Renal pelvis (tissue), 4 donors: Measurements from ENCODE around the gene ARID5B. TPM values are rescaled to one million over a fixed set of nuclear protein-coding genes. Genes with fewer than 3 reads are reported as not detected.

ENCODE experiments used
- DNase-seq: peaks from one replicate; pipeline ENCODE4 v3.0.0-alpha.2; 2013
- polyA plus RNA-seq, 3 donors: library from polyadenylated mRNA; unstranded; fragments of 120-200 nt; gene quantifications; one replicate each; pipeline ENCODE4 v1.2.1, GENCODE V29; 2013; ENCODE audit not compliant: insufficient read length in 3 of 3

The ARID5B gene
- polyA plus RNA-seq, 3 donors, result 44.7 to 69.4 (median 56.7) TPM

- DNase-seq, result no peak
Measured at GRCh38 chr10:62095181-62096122, 194.0 kb downstream of the ARID5B start.

DNA sequence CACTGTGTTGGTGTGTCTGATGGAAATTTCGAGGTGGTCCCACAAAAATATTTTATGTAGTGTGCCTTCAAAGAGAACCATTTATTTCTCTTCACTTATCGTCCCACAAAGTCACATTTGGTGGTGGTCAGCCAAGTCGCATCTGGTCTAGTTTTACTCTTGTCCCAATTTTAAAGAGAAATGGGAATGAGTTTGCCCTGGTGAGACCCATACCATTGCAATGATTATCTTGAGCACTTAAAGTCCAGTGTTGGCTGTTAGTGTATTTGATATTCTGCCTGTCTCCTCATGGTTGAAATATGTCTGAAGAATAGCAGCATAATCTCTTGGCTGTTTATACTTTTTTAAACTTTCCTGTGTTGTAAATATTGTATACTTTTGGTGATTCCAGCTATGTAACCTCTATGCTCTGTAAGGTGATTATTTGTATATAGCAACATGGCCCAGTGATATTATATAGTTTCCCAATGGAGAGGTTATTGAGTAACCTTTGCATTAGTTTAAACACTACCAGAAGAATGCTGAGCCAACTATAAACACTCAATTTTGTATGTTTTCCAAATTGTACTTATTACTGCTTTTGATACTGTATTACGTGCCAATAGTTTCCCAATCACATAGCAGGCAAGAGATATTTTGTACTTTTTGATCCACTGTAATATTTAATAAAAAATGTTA lies 194.9 kb downstream of the ARID5B start:
- DNase-seq, result no peak

- DNase-seq, result no peak
Measured at GRCh38 chr10:62098278-62099121, 197.0 kb downstream of the ARID5B start.

DNA sequence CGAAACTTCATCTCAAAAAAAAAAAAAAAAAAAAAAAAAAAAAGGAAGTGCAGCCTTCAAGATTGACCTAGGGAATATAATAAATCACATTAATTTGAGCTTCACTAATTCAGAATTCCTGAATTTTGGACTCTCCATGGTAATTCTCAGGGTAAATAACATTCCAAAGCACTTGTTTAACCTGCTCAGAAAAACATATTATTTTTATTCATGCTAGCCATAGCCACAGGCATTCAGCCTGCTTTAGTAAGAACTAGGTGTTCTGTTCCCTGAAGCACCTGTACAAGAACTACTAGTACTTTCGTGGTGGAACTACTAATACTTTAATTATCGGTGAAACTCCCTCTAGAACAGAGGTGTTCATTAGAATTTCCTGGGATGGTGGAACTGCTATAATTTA lies 197.8 kb downstream of the ARID5B start:
- no peak for DNase-seq

GRCh38 chr10:62103857-62104256 lies 202.4 kb downstream of the ARID5B start:
- DNase-seq, result no peak

DNA sequence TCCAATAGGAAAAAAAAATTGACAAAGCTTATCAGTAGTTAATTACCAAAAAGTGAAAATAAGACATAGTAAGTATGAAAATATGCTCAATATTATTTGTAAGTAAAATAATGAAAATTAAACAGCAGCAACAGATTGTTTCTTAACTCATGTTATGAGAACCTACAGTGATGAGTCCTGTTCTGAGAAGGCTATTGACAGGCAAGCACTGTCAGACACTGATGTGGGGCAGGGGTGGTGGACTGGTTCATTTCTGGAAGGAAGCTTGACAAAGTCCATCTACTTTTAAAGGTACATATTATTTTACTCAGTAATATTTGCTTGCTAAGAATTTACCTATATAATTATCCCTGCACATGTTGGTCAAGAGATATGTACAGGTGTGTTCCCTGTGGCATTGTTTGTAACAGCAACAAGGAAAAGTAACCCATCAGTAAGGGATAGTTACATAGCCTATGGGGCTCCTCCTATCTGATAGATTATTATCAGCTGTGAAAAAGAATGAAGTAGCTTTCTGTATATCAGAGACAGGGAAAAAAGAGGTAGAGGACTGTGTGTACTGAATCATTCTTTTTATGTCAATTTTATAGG lies 205.5 kb downstream of the ARID5B start:
- no peak for DNase-seq

GRCh38 chr10:62108759-62109586 lies 207.5 kb downstream of the ARID5B start:
- no peak for DNase-seq

DNA sequence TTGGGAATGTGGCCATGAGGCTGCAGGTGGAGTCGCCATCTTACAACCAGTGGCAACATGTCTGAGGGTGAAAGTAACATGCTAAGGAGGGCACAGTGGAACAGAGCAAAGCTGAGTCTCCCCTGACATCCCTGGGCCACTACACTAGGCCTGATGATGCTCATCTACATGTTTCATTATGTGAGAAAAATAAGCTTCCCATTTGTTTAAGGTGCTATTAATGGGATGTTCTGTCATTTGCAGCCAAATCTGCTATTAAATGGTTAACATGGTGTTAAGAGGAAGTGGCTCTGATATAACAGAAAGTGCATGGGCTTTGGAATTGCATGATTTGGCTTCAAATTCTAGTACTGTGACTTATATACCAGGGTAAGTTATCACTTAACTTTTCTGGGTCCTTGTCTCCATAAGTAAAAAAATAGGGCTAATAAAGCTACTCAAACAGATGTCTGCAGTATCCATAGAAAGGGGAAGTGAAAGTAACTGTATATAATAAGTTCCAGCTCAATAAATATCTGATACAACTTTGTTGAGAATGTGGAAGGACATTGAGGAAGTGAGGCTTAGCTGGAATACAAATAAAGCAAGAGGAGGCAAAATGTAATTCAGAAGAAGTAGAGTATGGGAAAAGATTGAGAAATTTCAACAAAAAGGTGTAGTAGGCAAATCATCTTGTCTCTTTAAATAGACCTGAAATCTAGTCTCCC lies 208.2 kb downstream of the ARID5B start:
- no peak for DNase-seq

DNA sequence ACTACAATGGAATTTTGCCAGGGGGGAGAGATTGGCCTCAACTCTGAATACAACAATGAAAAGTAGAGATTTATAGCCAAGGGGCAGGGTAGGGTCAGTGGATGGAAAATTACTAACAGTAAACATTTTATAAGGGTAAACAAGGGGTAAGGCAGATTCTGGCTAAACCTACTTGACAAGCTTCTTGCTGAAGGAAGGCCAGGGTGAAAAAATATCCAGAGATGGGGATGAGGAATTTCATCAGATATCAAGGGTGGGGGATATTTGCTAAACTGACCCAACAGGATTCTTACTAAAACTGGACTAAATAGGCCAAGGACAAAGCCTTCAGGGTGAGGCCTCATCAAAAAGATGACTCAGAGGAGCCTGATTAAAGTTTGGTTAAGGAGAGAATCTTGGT lies 210.8 kb downstream of the ARID5B start:
- DNase-seq, result no peak

GRCh38 chr10:62112963-62113362 lies 211.5 kb downstream of the ARID5B start:
- DNase-seq, result no peak

DNA sequence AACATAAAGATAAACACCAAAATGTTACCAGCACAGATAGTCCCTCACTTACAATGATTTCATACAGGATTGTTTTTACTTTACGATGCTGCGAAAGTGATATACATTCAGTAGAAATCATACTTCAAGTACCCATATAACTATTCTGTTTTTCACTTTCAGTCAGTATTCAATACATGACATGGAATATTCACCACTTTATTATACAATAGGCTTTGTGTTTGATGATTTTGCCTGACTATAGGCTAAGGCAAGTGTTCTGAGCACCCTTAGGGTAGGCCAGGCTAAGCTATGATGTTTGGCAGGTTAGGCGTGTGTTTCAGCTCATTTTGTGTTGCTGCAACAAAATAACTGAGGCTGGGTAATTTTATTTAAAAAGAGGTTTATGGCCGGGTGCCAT lies 212.2 kb downstream of the ARID5B start:
- DNase-seq, result no peak

DNA sequence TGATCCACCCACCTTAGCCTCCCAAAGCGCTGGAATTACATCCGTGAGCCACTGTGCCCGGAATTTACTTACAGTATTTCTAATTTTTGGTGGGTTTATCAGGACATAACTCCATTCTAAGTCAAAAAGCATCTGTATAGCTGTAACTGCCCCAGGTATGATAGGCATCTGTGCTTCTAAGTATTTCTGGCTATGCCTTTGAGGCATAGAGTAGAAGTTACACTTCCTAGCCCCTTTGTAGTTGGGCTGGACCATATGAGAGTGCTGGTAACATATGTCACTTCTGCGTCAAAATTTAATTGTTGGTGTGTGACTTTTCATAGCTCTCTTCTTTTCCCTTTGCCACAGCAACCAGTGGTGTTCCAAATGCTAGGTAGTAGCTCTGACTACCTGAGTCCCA lies 213.8 kb downstream of the ARID5B start:
- no peak for DNase-seq

DNA sequence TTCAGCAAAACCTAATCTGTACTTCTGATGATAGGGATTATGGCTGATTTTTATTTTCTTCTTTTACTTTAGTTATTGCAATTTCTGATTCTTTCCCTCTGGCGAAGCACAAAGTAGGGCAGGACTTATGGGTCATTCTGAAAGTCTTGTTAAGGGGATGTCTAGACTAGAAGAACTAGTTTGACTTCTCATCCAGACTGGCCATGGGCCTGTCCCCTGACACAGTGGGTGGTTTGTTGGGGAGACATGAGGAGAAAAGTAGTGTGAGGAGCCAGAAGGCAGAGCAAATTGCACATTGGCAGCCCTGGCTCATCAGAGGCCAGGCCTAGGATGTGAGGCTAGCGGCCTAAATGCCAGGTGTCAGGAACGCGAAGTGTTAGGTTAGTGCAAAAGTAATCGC lies 214.3 kb downstream of the ARID5B start:
- DNase-seq, result no peak

- no peak for DNase-seq
Measured at GRCh38 chr10:62116896-62117295, 215.4 kb downstream of the ARID5B start.

DNA sequence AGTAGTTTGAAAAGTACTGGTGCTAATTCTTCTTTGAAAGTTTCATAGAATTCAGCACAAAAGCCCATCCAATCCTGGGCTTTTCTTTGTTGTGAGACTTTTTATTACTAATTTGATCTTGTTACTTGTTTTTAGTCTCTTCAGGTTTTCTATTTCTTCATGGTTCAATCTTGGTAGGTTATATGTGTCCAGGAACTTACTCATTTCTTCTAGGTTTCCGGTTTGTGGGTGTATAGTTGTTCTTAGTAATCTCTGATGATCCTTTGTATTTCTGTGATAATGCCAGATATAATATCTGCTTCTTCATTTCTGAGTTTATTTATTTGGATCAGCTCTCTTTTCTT lies 219.7 kb downstream of the ARID5B start:
- no peak for DNase-seq

DNA sequence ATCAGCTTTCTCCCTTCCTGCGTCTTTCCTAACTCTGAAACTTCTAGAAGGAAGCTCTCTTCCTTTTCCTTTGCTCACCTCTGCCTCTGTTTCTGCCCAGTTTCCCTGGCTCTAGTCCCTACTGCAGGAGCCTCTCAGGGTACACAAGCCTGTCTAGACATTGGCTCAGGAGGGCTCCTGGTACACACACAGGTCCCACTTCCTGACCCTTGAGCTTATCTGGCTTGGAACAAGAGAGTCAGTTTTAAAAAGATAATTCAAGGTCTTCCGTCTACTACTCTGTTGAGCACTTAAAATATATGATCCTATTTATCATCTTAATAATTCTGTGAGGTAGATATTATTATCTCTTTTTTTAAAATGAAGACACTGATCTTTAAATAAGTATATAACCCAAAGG lies 226.5 kb downstream of the ARID5B start:
- no peak for DNase-seq

DNA sequence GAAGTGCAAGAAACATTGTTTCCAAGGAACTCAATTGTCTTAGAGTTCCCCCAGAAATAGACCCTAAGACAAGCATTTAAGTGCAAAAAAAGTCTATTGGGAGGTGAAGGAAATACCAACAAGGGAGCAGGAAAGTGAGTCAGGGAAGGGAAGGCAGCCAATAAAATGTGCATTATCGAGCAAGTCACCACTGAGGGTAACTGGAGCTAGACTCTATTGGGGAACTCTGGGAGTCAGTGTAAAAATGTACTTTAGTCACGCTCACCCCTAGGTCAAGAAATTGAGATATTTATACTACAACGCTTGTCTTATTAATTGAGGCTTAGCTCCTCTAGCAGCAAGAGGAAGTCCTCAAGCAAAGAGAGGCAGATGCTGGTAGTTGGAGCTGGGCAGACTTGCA lies 229.4 kb downstream of the ARID5B start:
- no peak for DNase-seq

DNA sequence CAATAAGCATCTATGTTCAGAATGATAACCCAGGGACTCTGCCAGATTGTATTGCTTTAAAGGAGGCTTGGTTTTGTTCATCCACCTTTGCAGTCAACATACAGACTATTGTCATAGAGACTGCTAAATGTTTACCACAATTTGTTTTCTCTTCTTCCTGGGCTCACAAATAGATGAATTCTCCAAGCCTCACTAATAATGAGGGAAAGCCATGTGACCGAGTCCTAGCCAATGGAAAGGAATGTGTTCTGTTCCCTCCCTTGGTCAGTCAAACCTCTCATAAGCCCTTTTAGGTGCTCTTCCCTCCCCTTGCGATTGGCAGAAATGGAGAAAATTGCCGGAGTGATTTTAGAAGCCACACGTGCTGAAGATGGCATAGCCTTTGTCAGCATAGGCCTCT lies 230.2 kb downstream of the ARID5B start:
- no peak for DNase-seq

DNA sequence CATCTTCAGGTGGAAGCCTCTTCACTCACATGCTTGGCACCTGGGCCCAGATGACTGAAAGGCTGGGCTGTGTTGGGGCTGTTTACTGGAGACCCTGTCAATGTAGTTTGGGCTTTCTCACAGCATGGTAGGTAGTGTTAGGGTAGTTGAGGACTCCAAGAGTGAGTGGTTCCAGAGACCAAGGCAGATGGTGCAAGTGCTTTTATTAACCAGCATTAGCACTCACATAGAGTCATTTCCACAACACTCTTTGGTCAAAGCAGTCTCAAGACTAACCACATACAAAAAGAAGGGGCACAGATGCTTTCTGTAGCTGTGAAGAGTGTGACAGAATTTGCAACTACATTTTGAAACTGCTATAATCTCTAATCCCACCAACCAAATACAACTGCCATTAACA lies 232.1 kb downstream of the ARID5B start:
- no peak for DNase-seq

GRCh38 chr10:62136931-62137330 lies 235.4 kb downstream of the ARID5B start:
- no peak for DNase-seq
